ENCODE measurements around the gene TFCP2L1. TPM values are rescaled to one million over a fixed set of nuclear protein-coding genes. Genes with fewer than 3 reads are reported as not detected.

Gene TFCP2L1
- total RNA-seq, 2 experiments from 2014 or later: 0.17 to 0.30 TPM

DNA sequence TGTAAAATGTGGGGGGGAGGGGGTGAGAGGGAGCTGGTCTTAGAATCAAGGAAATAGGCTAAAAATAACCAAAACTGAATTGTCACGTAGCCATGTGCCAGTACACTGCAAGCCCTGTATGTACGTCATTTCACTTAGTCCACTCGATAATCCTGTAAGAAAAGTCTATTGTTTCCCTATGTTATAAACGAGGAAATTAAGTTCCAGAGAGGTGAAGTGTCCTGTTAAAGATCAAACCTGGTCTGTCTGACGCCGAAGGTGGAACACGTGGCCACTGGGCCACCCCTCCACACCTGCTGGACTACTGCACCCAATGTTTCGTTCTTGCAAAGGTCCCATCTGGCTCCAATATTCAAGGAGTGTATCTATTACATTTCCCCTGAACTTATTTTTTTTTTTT lies 29.6 kb downstream of the TFCP2L1 start:
- intact Hi-C loops (cut with DNase I, micrococcal nuclease): no loop called here
- no peaks in the 10 kb centered on the region for H3K36me3 ChIP-seq (ENCODE audit: insufficient read depth, low read length)
- H3K4me3 ChIP-seq (ENCODE audit: low read length): no peak overlapping the region
- no peak for DNase-seq
- H3K4me1 ChIP-seq (ENCODE audit: insufficient read depth, low read length): no peaks in the 10 kb centered on the region
- TF ChIP-seq, protein P1, sequence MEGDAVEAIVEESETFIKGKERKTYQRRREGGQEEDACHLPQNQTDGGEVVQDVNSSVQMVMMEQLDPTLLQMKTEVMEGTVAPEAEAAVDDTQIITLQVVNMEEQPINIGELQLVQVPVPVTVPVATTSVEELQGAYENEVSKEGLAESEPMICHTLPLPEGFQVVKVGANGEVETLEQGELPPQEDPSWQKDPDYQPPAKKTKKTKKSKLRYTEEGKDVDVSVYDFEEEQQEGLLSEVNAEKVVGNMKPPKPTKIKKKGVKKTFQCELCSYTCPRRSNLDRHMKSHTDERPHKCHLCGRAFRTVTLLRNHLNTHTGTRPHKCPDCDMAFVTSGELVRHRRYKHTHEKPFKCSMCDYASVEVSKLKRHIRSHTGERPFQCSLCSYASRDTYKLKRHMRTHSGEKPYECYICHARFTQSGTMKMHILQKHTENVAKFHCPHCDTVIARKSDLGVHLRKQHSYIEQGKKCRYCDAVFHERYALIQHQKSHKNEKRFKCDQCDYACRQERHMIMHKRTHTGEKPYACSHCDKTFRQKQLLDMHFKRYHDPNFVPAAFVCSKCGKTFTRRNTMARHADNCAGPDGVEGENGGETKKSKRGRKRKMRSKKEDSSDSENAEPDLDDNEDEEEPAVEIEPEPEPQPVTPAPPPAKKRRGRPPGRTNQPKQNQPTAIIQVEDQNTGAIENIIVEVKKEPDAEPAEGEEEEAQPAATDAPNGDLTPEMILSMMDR (IDR thresholded peaks at IDR 0.05): no peak
- Mint-ChIP-seq H3K4me3 (no peak overlapping the region), H3K4me1 (ENCODE audit: low read depth) (no peaks in the 10 kb centered on the region), H3K36me3 (ENCODE audit: low read depth) (no peaks in the 10 kb centered on the region), H3K9me3 (no peaks in the 10 kb centered on the region), H3K27me3 (peaks cover 17% of the 10 kb centered on the region), H3K27ac (no peak overlapping the region)
- POLR2A ChIA-PET: no interaction called here
- H3K27ac ChIP-seq (ENCODE audit: low read depth in 1 of 2, low read length in 2 of 2): no peak overlapping the region
- peaks cover 0 to 9% of the 10 kb centered on the region in 2 experiments for H3K27me3 ChIP-seq (ENCODE audit: control insufficient read depth in 1 of 2, insufficient read depth in 2 of 2, low read length in 2 of 2)
- ATAC-seq (ENCODE audit: poor library complexity): no peak
- CTCF ChIA-PET: no interaction called here
- peaks cover 0 to 6% of the 10 kb centered on the region in 2 experiments for H3K9me3 ChIP-seq (ENCODE audit: control insufficient read depth in 1 of 2, insufficient read depth in 1 of 2, low read length in 2 of 2)

DNA sequence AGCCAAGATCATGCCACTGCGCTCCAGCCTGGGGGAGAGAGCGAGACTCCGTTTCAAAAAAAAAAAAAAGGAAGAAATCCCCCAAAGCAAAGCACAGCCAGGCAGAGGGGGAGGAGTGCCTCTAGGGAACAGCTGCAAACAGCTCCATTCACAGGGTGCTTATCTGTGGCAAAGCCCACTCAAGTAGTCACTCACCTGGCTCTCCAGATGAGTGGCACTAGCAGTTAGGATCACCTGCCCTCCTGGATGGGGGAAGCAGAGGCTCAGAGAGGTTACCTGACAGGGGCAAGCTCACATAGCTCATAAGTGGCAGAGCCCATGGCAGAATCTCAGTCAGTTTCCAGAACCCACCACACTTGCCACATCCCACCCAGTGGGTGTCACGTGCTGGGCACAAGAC lies 30.3 kb downstream of the TFCP2L1 start:
- Histone ChIP-seq H3K36me3 (ENCODE audit: insufficient read depth, low read length) (no peaks in the 10 kb centered on the region), H3K4me1 (ENCODE audit: insufficient read depth, low read length) (no peaks in the 10 kb centered on the region), H3K9me3 (ENCODE audit: control insufficient read depth in 1 of 2, insufficient read depth in 1 of 2, low read length in 2 of 2) (peaks cover 0 to 6% of the 10 kb centered on the region in 2 experiments), H3K27me3 (ENCODE audit: control insufficient read depth in 1 of 2, insufficient read depth in 2 of 2, low read length in 2 of 2) (peaks cover 0 to 9% of the 10 kb centered on the region in 2 experiments), H3K4me3 (ENCODE audit: low read length) (no peak overlapping the region), H3K27ac (ENCODE audit: low read depth in 1 of 2, low read length in 2 of 2) (no peak overlapping the region)
- H3K36me3 Mint-ChIP-seq (ENCODE audit: low read depth): no peaks in the 10 kb centered on the region
- H3K4me3 Mint-ChIP-seq: no peak overlapping the region
- intact Hi-C loops (cut with DNase I, micrococcal nuclease): no loop called here
- H3K9me3 Mint-ChIP-seq: no peaks in the 10 kb centered on the region
- TF ChIP-seq, protein P1 (IDR thresholded peaks at IDR 0.05): no peak
- H3K27me3 Mint-ChIP-seq: peaks cover 17% of the 10 kb centered on the region
- DNase-seq: no peak
- H3K4me1 Mint-ChIP-seq (ENCODE audit: low read depth): no peaks in the 10 kb centered on the region
- ATAC-seq (ENCODE audit: poor library complexity): no peak
- H3K27ac Mint-ChIP-seq: no peak overlapping the region
- CTCF ChIA-PET: no interaction called here
- POLR2A ChIA-PET: no interaction called here

DNA sequence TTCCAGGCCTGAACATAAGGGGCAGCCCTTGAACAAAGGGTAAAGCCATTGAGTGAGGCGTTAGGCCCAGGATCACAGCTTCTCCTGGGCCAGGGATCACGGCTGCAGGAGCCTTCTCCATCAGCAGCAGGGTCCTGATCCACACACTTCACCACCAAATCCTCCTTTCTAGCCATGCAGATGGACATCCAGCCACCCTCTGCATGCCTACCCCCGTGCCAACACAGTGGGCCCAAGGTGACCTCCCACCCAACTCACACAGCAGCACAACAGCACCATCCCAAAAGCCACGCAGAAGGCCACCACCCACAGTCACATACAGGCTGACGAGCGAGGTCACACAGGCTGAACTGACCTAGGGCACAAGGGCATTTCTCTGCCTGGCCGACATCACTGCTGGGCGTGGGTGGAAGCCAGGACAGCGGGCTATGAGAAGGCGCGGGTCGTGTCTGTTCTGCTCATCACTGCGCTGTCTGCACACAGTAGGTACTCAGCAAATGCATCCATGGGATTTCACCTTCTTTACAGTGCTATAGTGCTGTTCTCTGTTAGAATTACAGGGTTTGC lies 31.2 kb downstream of the TFCP2L1 start:
- intact Hi-C loops (cut with DNase I, micrococcal nuclease): no loop called here
- ChIA-PET CTCF (no interaction called here), POLR2A (no interaction called here)
- Mint-ChIP-seq H3K36me3 (ENCODE audit: low read depth) (no peaks in the 10 kb centered on the region), H3K4me3 (no peak overlapping the region), H3K9me3 (no peaks in the 10 kb centered on the region), H3K27me3 (peaks cover 17% of the 10 kb centered on the region), H3K4me1 (ENCODE audit: low read depth) (no peaks in the 10 kb centered on the region), H3K27ac (no peak overlapping the region)
- DNase-seq (no peak), ATAC-seq (ENCODE audit: poor library complexity) (no peak)
- Histone ChIP-seq H3K9me3 (ENCODE audit: control insufficient read depth in 1 of 2, insufficient read depth in 1 of 2, low read length in 2 of 2) (peaks cover 0 to 6% of the 10 kb centered on the region in 2 experiments), H3K27ac (ENCODE audit: low read depth in 1 of 2, low read length in 2 of 2) (no peak overlapping the region), H3K4me3 (ENCODE audit: low read length) (no peak overlapping the region), H3K27me3 (ENCODE audit: control insufficient read depth in 1 of 2, insufficient read depth in 2 of 2, low read length in 2 of 2) (peaks cover 0 to 9% of the 10 kb centered on the region in 2 experiments), H3K36me3 (ENCODE audit: insufficient read depth, low read length) (no peaks in the 10 kb centered on the region), H3K4me1 (ENCODE audit: insufficient read depth, low read length) (no peaks in the 10 kb centered on the region)
- TF ChIP-seq, protein P1 (IDR thresholded peaks at IDR 0.05): no peak
